ENCODE measurements around the gene CDC25B. TPM values are rescaled to one million over a fixed set of nuclear protein-coding genes. Genes with fewer than 3 reads are reported as not detected.

Gene CDC25B
- total RNA-seq, 1 experiment from 2014 or later, result 91.0 TPM

DNA sequence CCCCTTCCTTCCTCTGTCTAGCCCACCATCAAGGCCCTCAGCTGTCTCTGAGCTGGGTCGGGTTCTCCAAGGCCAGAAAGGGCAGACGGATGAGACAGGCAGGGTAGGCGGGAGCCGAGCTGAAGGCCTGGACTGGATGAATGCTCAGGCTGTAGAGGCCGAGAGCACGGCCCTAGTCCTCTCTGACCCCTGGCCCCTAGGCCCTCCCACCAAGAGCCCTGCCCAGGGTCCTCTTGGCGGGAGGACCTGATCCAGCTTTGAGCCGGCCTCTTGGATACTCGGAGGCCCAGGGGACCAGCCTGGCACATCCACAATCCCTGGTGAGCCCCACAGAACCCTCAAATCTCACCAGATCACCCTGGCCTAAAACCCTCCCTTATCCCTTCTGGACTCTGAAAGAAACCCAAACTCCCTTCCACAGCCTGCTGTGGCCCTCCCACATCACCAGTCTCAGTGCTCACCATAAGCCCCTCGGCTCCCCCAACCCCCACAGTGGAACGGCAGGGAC lies 36.7 kb upstream of the CDC25B start:
- CTCF ChIA-PET, result no interaction called here
- H3K4me2 ChIP-seq, result no peak overlapping the region
- no TSS peak for BruUV-seq (replicated peaks)
- H3K27me3 ChIP-seq (ENCODE audit: insufficient read depth, low read depth), result no peaks in the 10 kb centered on the region
- no peaks in the 10 kb centered on the region for H3K36me3 ChIP-seq (ENCODE audit: low read depth)
- POLR2A ChIA-PET (ENCODE audit: unreplicated experiment), result no interaction called here
- DNase-seq, result no peak
- H3F3A ChIP-seq (ENCODE audit: insufficient read depth, low read depth), result no peaks in the 10 kb centered on the region
- no peak overlapping the region for H3K27ac ChIP-seq
- intact Hi-C loops (cut with micrococcal nuclease; ENCODE audit: unreplicated experiment), result no loop called here
- H3K9me3 ChIP-seq (ENCODE audit: insufficient read depth, low read depth), result no peaks in the 10 kb centered on the region
- H3K79me2 ChIP-seq (ENCODE audit: low read depth), result no peaks in the 10 kb centered on the region
- no peak overlapping the region for H2AFZ ChIP-seq
- no peaks in the 10 kb centered on the region; the same call in 1 of the 2 replicates for H4K20me1 ChIP-seq (ENCODE audit: insufficient read depth)
- TF ChIP-seq, protein P1, sequence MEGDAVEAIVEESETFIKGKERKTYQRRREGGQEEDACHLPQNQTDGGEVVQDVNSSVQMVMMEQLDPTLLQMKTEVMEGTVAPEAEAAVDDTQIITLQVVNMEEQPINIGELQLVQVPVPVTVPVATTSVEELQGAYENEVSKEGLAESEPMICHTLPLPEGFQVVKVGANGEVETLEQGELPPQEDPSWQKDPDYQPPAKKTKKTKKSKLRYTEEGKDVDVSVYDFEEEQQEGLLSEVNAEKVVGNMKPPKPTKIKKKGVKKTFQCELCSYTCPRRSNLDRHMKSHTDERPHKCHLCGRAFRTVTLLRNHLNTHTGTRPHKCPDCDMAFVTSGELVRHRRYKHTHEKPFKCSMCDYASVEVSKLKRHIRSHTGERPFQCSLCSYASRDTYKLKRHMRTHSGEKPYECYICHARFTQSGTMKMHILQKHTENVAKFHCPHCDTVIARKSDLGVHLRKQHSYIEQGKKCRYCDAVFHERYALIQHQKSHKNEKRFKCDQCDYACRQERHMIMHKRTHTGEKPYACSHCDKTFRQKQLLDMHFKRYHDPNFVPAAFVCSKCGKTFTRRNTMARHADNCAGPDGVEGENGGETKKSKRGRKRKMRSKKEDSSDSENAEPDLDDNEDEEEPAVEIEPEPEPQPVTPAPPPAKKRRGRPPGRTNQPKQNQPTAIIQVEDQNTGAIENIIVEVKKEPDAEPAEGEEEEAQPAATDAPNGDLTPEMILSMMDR (conservative IDR thresholded peaks at IDR 0.05), result no peak
- TF ChIP-seq EZH2 (IDR thresholded peaks at IDR 0.05; ENCODE audit: low read depth), result no peak
- no peaks in the 10 kb centered on the region for H3K4me1 ChIP-seq (replicated peaks; ENCODE audit: insufficient read depth)
- H3K4me3 ChIP-seq, result no peak overlapping the region
- H3K9me2 ChIP-seq (ENCODE audit: insufficient read depth), result no peaks in the 10 kb centered on the region

DNA sequence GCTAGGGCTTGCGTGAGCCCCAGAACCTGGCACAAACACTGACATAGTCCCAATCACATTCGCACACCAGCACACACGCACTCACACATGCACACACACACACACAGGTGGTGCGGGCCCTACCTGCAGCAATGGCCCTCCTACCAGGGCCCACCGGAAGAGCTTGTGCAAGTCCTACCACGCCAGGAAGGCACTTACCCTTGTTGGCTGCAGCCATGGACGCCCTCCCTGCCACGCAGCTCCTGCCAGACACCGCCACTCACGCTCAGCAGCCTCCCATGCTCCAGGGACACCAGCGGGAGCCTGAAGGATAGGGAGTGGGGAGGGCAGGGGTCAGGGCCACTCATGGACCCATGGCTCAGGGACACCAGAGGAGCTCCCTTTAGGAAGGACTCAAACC lies 36.2 kb upstream of the CDC25B start:
- POLR2A ChIA-PET (ENCODE audit: unreplicated experiment), result interaction anchor here (0.6 kb wide), 1 partner anchor 15 kb away, joined by 19 read pairs; no protein-coding TSS in a partner anchor
- CTCF ChIA-PET, result no interaction called here
- no peak overlapping the region for H3K27ac ChIP-seq

DNA sequence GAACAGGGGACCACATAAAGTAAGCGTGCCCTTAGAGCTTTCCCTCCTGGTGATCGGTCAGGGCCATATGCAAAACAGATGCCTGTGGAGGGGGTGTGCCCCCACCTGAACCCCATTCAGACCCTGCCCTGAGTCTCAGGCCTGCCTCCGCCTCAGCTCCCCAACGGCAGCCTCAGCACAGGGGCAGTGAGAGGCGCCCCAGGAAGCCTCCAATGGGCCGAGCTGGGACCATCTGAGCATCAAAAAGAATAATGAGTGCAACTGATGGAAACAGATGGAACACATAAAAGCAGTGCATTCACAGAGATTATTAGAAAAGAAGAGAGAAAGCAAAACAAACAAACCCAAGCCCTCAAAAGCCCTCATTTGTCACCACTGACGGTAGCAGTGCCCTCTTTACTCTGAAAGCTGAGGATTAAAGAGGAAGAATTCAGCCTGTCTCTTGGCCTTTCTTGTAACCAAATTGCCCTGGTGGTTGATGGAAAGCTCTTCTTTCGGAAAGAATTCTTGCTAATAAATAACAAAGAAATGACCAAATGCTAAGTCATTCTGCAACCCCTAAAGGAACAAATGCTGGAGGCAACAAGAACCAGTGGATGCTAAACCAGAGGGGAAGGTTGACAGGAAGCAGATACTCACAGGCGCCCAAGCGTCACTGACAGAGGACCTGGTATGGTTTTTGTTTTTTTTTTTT lies 35.3 kb upstream of the CDC25B start:
- POLR2A ChIA-PET (ENCODE audit: unreplicated experiment), result interaction anchor here (0.6 kb wide), 1 partner anchor 16 kb away, joined by 19 read pairs; no protein-coding TSS in a partner anchor
- H3K27me3 ChIP-seq (ENCODE audit: insufficient read depth, low read depth), result no peaks in the 10 kb centered on the region

More for the DNA sequence above, 36.2 kb upstream of the CDC25B start:
- Histone ChIP-seq H3K27me3 (ENCODE audit: insufficient read depth, low read depth) (no peaks in the 10 kb centered on the region), H3K36me3 (ENCODE audit: low read depth) (no peaks in the 10 kb centered on the region), H2AFZ (no peak overlapping the region), H3K79me2 (ENCODE audit: low read depth) (no peaks in the 10 kb centered on the region), H4K20me1 (ENCODE audit: insufficient read depth) (no peaks in the 10 kb centered on the region; the same call in 1 of the 2 replicates), H3K4me3 (no peak overlapping the region), H3K4me2 (no peak overlapping the region), H3K9me3 (ENCODE audit: insufficient read depth, low read depth) (no peaks in the 10 kb centered on the region), H3K9me2 (ENCODE audit: insufficient read depth) (no peaks in the 10 kb centered on the region), H3K4me1 (replicated peaks; ENCODE audit: insufficient read depth) (no peaks in the 10 kb centered on the region), H3F3A (ENCODE audit: insufficient read depth, low read depth) (no peaks in the 10 kb centered on the region)
- no peak for TF ChIP-seq EZH2 (IDR thresholded peaks at IDR 0.05; ENCODE audit: low read depth)
- TF ChIP-seq, protein P1 (conservative IDR thresholded peaks at IDR 0.05), result no peak
- no peak for DNase-seq
- BruUV-seq (replicated peaks), result no TSS peak
- intact Hi-C loops (cut with micrococcal nuclease; ENCODE audit: unreplicated experiment), result no loop called here

More for the DNA sequence above, 35.3 kb upstream of the CDC25B start:
- intact Hi-C loops (cut with micrococcal nuclease; ENCODE audit: unreplicated experiment), result no loop called here
- CTCF ChIA-PET, result no interaction called here
- no TSS peak for BruUV-seq (replicated peaks)
- Histone ChIP-seq H3K36me3 (ENCODE audit: low read depth) (no peaks in the 10 kb centered on the region), H2AFZ (no peak overlapping the region), H3K9me3 (ENCODE audit: insufficient read depth, low read depth) (no peaks in the 10 kb centered on the region), H3K4me1 (replicated peaks; ENCODE audit: insufficient read depth) (no peaks in the 10 kb centered on the region), H3K27ac (no peak overlapping the region), H3K4me2 (no peak overlapping the region), H4K20me1 (ENCODE audit: insufficient read depth) (no peaks in the 10 kb centered on the region; the same call in 1 of the 2 replicates), H3K9me2 (ENCODE audit: insufficient read depth) (no peaks in the 10 kb centered on the region), H3K4me3 (no peak overlapping the region), H3K79me2 (ENCODE audit: low read depth) (no peaks in the 10 kb centered on the region), H3F3A (ENCODE audit: insufficient read depth, low read depth) (no peaks in the 10 kb centered on the region)
- TF ChIP-seq EZH2 (IDR thresholded peaks at IDR 0.05; ENCODE audit: low read depth), result no peak
- TF ChIP-seq, protein P1 (conservative IDR thresholded peaks at IDR 0.05), result no peak
- no peak for DNase-seq

Data from PC-9 (cell line).